ENCODE data around the gene HEBP2.

DNA sequence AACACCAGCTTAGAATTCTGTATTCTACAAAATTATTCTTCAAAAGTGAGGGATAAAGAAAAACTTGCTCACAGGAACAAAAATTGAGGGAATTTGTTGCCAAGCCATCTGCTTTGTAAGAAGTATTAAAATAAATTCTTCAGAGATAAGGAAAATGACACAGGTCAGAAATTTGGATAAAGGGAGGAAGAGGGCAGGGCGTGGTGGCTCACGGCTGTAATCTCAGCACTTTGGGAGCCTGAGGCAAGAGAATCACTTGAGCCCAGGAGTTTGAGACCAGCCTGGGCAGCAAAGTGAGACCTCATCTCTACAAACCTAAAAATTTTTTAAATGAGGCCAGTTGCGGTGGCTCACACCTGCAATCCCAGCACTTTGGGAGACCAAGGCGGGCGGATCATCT lies 14.5 kb upstream of the HEBP2 start:
- TF ChIP-seq, protein P1, sequence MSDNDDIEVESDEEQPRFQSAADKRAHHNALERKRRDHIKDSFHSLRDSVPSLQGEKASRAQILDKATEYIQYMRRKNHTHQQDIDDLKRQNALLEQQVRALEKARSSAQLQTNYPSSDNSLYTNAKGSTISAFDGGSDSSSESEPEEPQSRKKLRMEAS (IDR thresholded peaks at IDR 0.05): no peak
- TF ChIP-seq, protein P2, sequence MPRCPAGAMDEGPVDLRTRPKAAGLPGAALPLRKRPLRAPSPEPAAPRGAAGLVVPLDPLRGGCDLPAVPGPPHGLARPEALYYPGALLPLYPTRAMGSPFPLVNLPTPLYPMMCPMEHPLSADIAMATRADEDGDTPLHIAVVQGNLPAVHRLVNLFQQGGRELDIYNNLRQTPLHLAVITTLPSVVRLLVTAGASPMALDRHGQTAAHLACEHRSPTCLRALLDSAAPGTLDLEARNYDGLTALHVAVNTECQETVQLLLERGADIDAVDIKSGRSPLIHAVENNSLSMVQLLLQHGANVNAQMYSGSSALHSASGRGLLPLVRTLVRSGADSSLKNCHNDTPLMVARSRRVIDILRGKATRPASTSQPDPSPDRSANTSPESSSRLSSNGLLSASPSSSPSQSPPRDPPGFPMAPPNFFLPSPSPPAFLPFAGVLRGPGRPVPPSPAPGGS (IDR thresholded peaks at IDR 0.05): no peak
